A549 (cell line): ENCODE data around the gene SIM1.

ENCODE experiments used
- CEBPB ChIP-seq, 2 experiments: fragments of >200 bp in 1 of 2; sonication (Bioruptor Twin) in 1 of 2; formaldehyde crosslinking in 1 of 2; IDR thresholded peaks; 2 replicates each; pipeline ENCODE4 v1.6.1; 2012 to 2016
- CHD2 ChIP-seq: fragments of 150-350 bp; IDR thresholded peaks from 2 replicates; pipeline ENCODE4 v1.6.1; 2014; ENCODE audit warnings: low read length; ENCODE audit not compliant: partially characterized antibody
- CTCF ChIP-seq: fragments of >200 bp; sonication (Bioruptor Twin); formaldehyde crosslinking; IDR thresholded peaks from 3 replicates; pipeline ENCODE4 v1.5.1; 2016
- E2F6 ChIP-seq: IDR thresholded peaks from 2 replicates; pipeline ENCODE4 v1.6.1; 2012; ENCODE audit warnings: low read depth, borderline replicate concordance
- HDAC2 ChIP-seq: fragments of 200-600 bp; sonication (generic); IDR thresholded peaks from 2 replicates; pipeline ENCODE4 v1.6.1; 2016
- JUN ChIP-seq, 2 experiments: fragments of >200 bp; sonication (Bioruptor Twin); formaldehyde crosslinking; IDR thresholded peaks; 2 replicates in 1 of 2; 3 replicates in 1 of 2; pipeline ENCODE4 v1.6.1; 2016 to 2017
- KDM5A ChIP-seq: fragments of 200-600 bp; sonication (generic); IDR thresholded peaks from 2 replicates; pipeline ENCODE4 v1.6.1; 2016; ENCODE audit warnings: antibody characterized with exemption, mild to moderate bottlenecking
- NPAS2 ChIP-seq: fragments of 250-450 bp; sonication (Bioruptor Pico); IDR thresholded peaks from 2 replicates; pipeline ENCODE4 v1.8.0; 2022; ENCODE audit warnings: mild to moderate bottlenecking, moderate library complexity, borderline replicate concordance
- POLR2A ChIP-seq: IDR thresholded peaks from 2 replicates; pipeline ENCODE4 v1.6.1; 2012; ENCODE audit warnings: mild to moderate bottlenecking, low read length
- RNF2 ChIP-seq: fragments of 200-600 bp; sonication (generic); IDR thresholded peaks from 2 replicates; pipeline ENCODE4 v1.6.1; 2016; ENCODE audit warnings: low read depth, mild to moderate bottlenecking, antibody characterized with exemption, moderate library complexity, borderline replicate concordance
- SMC3 ChIP-seq: fragments of >200 bp; sonication (Bioruptor Twin); formaldehyde crosslinking; IDR thresholded peaks from 3 replicates; pipeline ENCODE4 v1.6.1; 2018; ENCODE audit warnings: inconsistent platforms
- USF2 ChIP-seq: fragments of 450-650 bp; IDR thresholded peaks from 2 replicates; pipeline ENCODE4 v1.6.1; 2014; ENCODE audit warnings: antibody characterized with exemption
- ZFP36 ChIP-seq: fragments of 450-650 bp; IDR thresholded peaks from 2 replicates; pipeline ENCODE4 v1.6.1; 2014; ENCODE audit warnings: borderline replicate concordance; ENCODE audit not compliant: partially characterized antibody

- TF ChIP-seq POLR2A: no peak
- no peak for TF ChIP-seq E2F6
- no peak for TF ChIP-seq CTCF
- no peak for TF ChIP-seq USF2
- no peak for TF ChIP-seq NPAS2 (CRISPR knock-in tag)
- no peak for TF ChIP-seq SMC3
- no peak for TF ChIP-seq CEBPB (IDR thresholded peaks at IDR 0.05)
- TF ChIP-seq KDM5A: no peak
- TF ChIP-seq JUN (IDR thresholded peaks at IDR 0.05): no peak
- no peak for TF ChIP-seq RNF2
- TF ChIP-seq ZFP36: no peak
- TF ChIP-seq CHD2: no peak
- TF ChIP-seq HDAC2: no peak
Measured at GRCh38 chr6:100506651-100507050, 41.9 kb upstream of the SIM1 start.
